IPS-18a (cell line): Measurements from ENCODE around the gene GABPB1.

Source experiments
- H3K27ac ChIP-seq: one replicate; pipeline ENCODE4 v1.5.1; 2013; ENCODE audit warnings: low read length
- H3K27me3 ChIP-seq: one replicate; pipeline ENCODE4 v1.6.1; 2013; ENCODE audit warnings: mild to moderate bottlenecking, low read length; ENCODE audit not compliant: control insufficient read depth, insufficient read depth
- H3K36me3 ChIP-seq: one replicate; pipeline ENCODE4 v1.6.1; 2013; ENCODE audit warnings: low read depth, low read length; ENCODE audit not compliant: control insufficient read depth
- H3K4me1 ChIP-seq: one replicate; pipeline ENCODE4 v1.6.1; 2013; ENCODE audit warnings: low read depth, low read length; ENCODE audit not compliant: control insufficient read depth
- H3K4me3 ChIP-seq: one replicate; pipeline ENCODE4 v1.5.1; 2013; ENCODE audit warnings: low read length
- H3K9ac ChIP-seq: one replicate; pipeline ENCODE4 v1.6.1; 2013; ENCODE audit warnings: mild to moderate bottlenecking, low read length, moderate library complexity
- H3K9me3 ChIP-seq: one replicate; pipeline ENCODE4 v1.6.1; 2013; ENCODE audit warnings: low read depth, low read length; ENCODE audit not compliant: control insufficient read depth

The GABPB1 gene

DNA sequence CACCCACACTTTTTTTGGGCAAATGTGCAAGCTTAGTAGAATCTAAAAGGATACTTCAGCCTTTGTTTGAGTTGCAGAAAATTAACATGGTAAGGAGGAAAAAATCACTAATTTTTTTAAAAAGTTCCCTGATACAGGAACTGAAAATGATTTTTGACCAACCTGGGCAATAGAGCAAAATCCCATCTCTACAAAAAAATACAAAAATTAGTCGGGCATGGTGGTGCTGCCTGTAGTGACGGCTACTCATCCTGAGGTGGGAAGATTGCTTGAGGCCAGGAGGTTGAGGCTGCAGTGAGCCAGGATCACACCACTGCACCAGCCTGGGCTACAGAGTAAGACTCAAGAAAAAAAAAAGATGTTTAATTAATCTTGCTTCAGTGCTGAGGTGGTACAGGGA is 10.6 kb upstream of the GABPB1 start:
- Histone ChIP-seq H3K9ac (no peak overlapping the region), H3K36me3 (no peaks in the 10 kb centered on the region), H3K27me3 (no peaks in the 10 kb centered on the region), H3K4me1 (no peaks in the 10 kb centered on the region), H3K27ac (no peak overlapping the region), H3K9me3 (no peaks in the 10 kb centered on the region), H3K4me3 (no peak overlapping the region)

DNA sequence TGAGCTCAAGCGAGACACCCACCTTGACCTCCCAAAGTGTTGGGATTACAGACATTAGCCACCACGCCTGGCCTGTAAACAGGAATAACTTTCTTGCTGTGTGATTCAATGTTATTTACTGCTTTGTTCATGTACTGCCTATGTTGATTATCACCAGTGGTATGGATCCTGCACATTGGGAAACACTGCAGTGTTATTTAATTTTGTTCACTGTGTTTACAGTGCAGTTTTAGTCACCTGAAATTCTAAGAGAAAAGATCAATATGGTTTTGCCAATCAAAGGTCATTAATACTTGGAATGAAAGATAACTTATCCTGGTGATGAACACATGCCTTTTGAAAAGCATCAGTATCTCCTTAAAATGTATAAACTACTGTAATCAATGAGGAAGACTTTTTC is 8.6 kb upstream of the GABPB1 start:
- no peak overlapping the region for H3K27ac ChIP-seq
- H3K27me3 ChIP-seq, result no peaks in the 10 kb centered on the region
- no peaks in the 10 kb centered on the region for H3K9me3 ChIP-seq
- H3K4me1 ChIP-seq, result no peaks in the 10 kb centered on the region
- no peak overlapping the region for H3K9ac ChIP-seq
- H3K36me3 ChIP-seq, result peaks cover 3% of the 10 kb centered on the region
- H3K4me3 ChIP-seq, result no peak overlapping the region

- H3K27me3 ChIP-seq, result no peaks in the 10 kb centered on the region
- H3K4me1 ChIP-seq, result peaks cover 3% of the 10 kb centered on the region
- H3K9ac ChIP-seq, result no peak overlapping the region
- H3K27ac ChIP-seq, result no peak overlapping the region
- no peaks in the 10 kb centered on the region for H3K9me3 ChIP-seq
- no peak overlapping the region for H3K4me3 ChIP-seq
- peaks cover 7% of the 10 kb centered on the region for H3K36me3 ChIP-seq
Measured at GRCh38 chr15:50361756-50362155, 6.8 kb upstream of the GABPB1 start.

GRCh38 chr15:50358845-50359244 is 3.8 kb upstream of the GABPB1 start:
- Histone ChIP-seq H3K9ac (no peak overlapping the region), H3K4me3 (no peak overlapping the region), H3K27ac (no peak overlapping the region), H3K9me3 (no peaks in the 10 kb centered on the region), H3K4me1 (peaks cover 8% of the 10 kb centered on the region), H3K27me3 (no peaks in the 10 kb centered on the region), H3K36me3 (peaks cover 11% of the 10 kb centered on the region)

DNA sequence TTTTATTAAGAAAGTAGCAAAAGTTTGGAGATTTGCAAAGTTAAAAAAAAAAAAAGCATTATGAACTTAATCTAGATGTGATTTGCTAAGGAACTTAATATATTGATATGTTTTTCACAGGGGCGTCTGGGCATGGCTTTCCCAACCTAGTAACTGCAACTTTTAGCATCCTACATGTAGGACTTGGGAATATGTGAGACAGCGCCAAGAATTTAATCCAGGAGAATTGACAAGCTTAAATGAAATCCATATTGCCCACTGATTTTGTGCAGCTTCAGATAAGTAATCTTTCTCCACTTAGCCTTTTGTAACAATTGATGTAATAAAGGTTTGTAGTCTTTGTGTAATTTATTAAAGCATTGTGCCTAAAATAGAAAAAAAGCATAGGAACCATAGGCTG is 982 bp upstream of the GABPB1 start:
- H3K27me3 ChIP-seq, result no peaks in the 10 kb centered on the region
- peaks cover 20% of the 10 kb centered on the region for H3K4me1 ChIP-seq
- H3K36me3 ChIP-seq, result peaks cover 11% of the 10 kb centered on the region
- no peaks in the 10 kb centered on the region for H3K9me3 ChIP-seq
- peak overlapping the region; percentile 99 for H3K4me3 ChIP-seq
- peak overlapping the region; percentile 100 for H3K9ac ChIP-seq
- peak overlapping the region; percentile 98 for H3K27ac ChIP-seq

DNA sequence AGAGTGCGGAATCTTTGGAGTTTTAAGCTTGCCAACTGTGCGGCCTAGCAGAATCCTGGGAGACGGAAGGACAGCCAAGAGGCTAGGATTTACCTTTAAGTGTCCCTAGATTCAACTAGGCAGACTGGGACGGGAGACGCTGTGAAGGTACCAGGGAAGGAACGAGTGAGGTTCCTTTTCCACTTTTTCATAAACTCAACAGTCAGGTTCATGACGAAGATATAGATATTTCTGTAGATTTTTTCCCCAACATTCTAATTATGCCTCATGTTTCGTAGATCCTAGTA is 564 bp upstream of the GABPB1 start:
- H3K36me3 ChIP-seq, result peaks cover 11% of the 10 kb centered on the region
- H3K4me1 ChIP-seq, result peaks cover 20% of the 10 kb centered on the region
- H3K9ac ChIP-seq, result peak overlapping the region; percentile 100
- no peaks in the 10 kb centered on the region for H3K9me3 ChIP-seq
- H3K27me3 ChIP-seq, result no peaks in the 10 kb centered on the region
- peak overlapping the region; percentile 99 for H3K4me3 ChIP-seq
- peak overlapping the region; percentile 98 for H3K27ac ChIP-seq

DNA sequence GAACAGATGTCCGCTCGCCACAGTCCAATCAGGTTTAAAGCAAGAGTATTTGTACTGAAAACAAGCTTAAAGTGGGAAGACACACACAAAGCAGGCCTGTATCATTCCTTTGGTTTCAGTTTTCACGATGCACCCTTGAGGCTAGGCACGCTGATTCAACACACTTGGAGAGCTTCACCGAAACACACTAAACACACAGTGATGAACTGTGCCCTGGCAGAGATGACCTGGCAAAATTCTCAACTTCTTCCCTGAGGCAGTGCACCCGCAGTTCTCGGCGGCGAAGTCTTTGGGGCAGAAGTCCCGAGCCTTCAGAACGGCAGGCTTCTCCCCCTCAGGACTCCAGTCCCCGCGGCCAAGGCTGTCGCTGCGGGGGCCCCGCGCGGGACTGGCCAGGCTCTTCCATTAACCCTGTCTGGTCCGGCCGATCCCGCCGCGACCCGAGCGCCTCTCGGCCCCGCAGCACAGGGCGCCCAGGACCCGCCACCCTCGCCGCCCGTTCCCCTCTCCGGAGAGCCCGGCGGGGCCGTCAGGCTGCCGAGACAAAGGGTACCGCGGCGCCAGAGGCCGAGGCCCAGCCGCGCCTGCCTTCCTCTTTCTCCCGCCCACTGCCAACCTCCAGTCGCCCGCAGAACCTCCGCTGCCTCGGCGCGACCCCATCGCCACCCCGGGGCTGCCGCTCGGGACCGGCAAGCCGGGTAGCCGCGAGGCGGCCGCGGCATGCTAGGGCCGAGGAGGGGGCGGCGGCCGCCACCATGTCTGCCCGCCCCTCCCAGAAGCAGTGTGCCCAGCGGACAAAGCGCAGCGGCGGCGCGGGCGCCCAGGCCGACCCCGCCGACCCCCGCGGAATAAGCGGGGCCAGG is 792 bp downstream of the GABPB1 start:
- Histone ChIP-seq H3K4me3 (peak overlapping the region; percentile 99), H3K9ac (peak overlapping the region; percentile 100), H3K36me3 (peaks cover 8% of the 10 kb centered on the region), H3K27me3 (no peaks in the 10 kb centered on the region), H3K27ac (peak overlapping the region; percentile 98), H3K9me3 (no peaks in the 10 kb centered on the region), H3K4me1 (peaks cover 20% of the 10 kb centered on the region)

DNA sequence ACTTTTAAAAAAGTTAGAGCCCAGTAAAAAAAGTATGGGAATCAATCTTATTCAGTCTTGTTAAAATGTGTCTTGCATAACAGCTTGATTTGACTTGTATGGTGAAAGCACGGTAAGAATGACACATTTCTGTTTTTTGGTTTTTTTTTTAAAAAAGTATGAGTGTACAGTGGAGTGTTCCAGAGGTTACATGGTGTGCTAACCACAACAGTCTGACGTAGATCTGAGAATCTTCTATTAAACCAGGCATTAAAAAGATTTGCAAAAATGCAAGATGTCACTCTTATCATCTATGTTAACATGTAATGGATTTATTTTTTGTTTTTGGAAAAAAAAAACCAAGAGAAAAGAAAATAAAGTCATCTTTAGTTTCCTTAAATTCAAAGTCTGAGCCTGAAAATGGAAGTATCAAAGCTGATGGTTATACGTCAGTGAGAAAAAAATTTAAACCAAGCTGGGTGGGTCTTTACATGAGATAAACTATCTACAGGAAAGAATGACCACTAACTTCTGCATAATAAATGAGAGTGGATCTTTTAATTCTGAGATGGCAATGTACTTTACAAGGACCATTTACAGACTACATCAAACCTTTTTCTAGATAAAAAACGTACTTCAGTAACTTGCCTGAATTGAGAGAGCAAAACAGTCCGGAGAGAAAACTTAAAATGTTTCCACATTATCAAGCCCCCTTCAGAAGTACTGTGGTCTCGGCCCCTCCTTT is 1.6 kb downstream of the GABPB1 start:
- Histone ChIP-seq H3K4me3 (peak overlapping the region; percentile 99), H3K27me3 (no peaks in the 10 kb centered on the region), H3K9me3 (no peaks in the 10 kb centered on the region), H3K27ac (peak overlapping the region; percentile 98), H3K9ac (peak overlapping the region; percentile 100), H3K4me1 (peaks cover 20% of the 10 kb centered on the region), H3K36me3 (peaks cover 8% of the 10 kb centered on the region)

DNA sequence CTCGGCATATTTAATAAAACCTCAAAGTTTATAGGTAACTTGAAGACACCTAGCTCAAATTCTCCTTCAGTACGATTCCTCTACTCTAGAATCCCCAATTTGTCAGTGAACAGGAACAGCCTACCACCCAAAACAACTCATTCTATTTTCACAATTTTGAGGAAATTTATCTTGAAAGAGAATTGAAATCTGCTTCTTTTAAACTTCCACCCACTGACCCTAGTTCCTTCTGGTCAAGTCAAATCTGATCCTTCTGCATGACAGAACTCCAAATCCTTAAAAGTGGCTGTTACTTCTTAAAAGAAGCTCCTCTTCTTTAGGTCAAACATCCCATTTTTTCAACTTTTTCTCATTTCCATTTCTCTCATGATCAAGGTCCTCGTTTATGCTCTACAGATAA is 4.4 kb downstream of the GABPB1 start:
- Histone ChIP-seq H3K27me3 (no peaks in the 10 kb centered on the region), H3K4me1 (peaks cover 12% of the 10 kb centered on the region), H3K4me3 (no peak overlapping the region), H3K9ac (no peak overlapping the region), H3K9me3 (no peaks in the 10 kb centered on the region), H3K36me3 (no peaks in the 10 kb centered on the region), H3K27ac (no peak overlapping the region)

DNA sequence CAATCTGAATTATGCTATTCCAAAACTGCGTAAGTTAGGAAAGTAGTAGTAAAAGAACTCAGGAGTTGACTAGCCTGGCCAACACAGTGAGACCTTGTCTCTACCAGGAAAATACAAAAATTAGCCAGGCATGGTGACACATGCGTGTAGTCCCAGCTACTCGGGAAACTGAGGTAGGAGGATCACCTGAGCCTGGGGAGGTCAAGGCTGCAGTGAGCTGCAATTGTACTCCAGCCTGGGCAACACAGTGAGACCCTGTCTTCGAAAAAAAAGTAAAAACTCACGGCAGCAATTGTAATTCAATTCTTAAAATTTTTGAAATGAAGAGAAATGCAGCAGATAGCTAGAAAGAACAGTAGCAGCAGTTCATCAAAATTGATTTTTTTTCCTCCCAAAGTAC is 9.7 kb downstream of the GABPB1 start:
- no peaks in the 10 kb centered on the region for H3K9me3 ChIP-seq
- H3K36me3 ChIP-seq, result no peaks in the 10 kb centered on the region
- no peaks in the 10 kb centered on the region for H3K4me1 ChIP-seq
- H3K9ac ChIP-seq, result no peak overlapping the region
- no peak overlapping the region for H3K4me3 ChIP-seq
- H3K27ac ChIP-seq, result no peak overlapping the region
- no peaks in the 10 kb centered on the region for H3K27me3 ChIP-seq

DNA sequence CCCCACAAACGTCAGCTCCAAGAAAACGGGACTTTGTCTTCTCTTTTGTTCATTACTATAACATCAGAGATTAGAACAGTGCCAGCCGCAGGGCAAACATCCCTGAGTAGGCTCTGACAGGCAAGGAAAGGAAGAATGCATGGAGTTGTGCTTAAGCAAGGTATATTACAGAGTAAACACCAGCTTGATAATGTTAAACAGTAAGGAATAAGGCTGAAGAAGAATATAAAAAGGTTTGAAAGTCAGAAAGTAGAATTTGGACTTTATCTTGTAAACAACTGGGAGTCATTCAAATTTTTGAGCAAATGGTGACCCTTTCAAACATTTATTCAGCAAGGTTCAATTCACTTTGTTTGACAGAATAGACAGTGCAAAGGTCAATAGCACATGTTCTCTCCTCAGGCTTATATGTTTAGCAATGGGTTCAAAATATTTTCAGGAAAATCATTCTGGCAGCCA is 11.0 kb downstream of the GABPB1 start:
- H3K27me3 ChIP-seq, result no peaks in the 10 kb centered on the region
- no peaks in the 10 kb centered on the region for H3K36me3 ChIP-seq
- no peaks in the 10 kb centered on the region for H3K9me3 ChIP-seq
- H3K4me3 ChIP-seq, result no peak overlapping the region
- no peaks in the 10 kb centered on the region for H3K4me1 ChIP-seq
- H3K27ac ChIP-seq, result no peak overlapping the region
- H3K9ac ChIP-seq, result no peak overlapping the region
